Suprapubic skin (tissue), 4 donors: ENCODE measurements around the gene PLXNA4. TPM values are rescaled to one million over a fixed set of nuclear protein-coding genes. Genes with fewer than 3 reads are reported as not detected.

ENCODE experiments used
- DNase-seq, 2 donors: peaks; one replicate each; pipeline ENCODE4 v3.0.0-alpha.2; 2019; ENCODE audit warnings: low spot score in 2 of 2
- H3K27ac ChIP-seq: fragments of 200-600 bp; sonication (generic); one replicate; pipeline ENCODE4 v1.5.1; 2019
- H3K27me3 ChIP-seq: fragments of 200-600 bp; sonication (generic); one replicate; pipeline ENCODE4 v1.5.1; 2019
- H3K36me3 ChIP-seq: fragments of 200-600 bp; sonication (generic); one replicate; pipeline ENCODE4 v1.5.1; 2019
- H3K4me1 ChIP-seq: fragments of 200-600 bp; sonication (generic); one replicate; pipeline ENCODE4 v1.5.1; 2019
- H3K4me3 ChIP-seq: fragments of 200-600 bp; sonication (generic); one replicate; pipeline ENCODE4 v1.5.1; 2019; ENCODE audit warnings: mild to moderate bottlenecking
- H3K9me3 ChIP-seq: fragments of 200-600 bp; sonication (generic); one replicate; pipeline ENCODE4 v1.5.1; 2019
- EP300 ChIP-seq: sonication (generic); formaldehyde crosslinking; IDR thresholded peaks from one replicate; pipeline ENCODE4 v1.6.1; 2017; ENCODE audit warnings: antibody characterized with exemption
- POLR2A ChIP-seq, 2 donors: fragments of 450-650 bp; IDR thresholded peaks; one replicate each; pipeline ENCODE4 v1.6.1; 2017; ENCODE audit warnings: antibody characterized with exemption in 2 of 2, mild to moderate bottlenecking in 2 of 2, moderate library complexity in 2 of 2
- POLR2AphosphoS5 ChIP-seq, 3 donors: sonication (generic); formaldehyde crosslinking; IDR thresholded peaks; one replicate each; pipeline ENCODE4 v1.6.1; 2017; ENCODE audit warnings: antibody characterized with exemption in 3 of 3
- WGBS: methylation state at CpG from one replicate; pipeline ENCODE4 v1.1.5; 2018; 5-methylcytosine and 5-hydroxymethylcytosine counted together
- total RNA-seq, 4 donors: library from RNA; depleted of rRNA; stranded (reverse); fragments of >200 nt; gene quantifications; one replicate each; pipeline ENCODE4 v1.1.0, GENCODE V29; 2016
- TF ChIP-seq, protein P1 (sequence below), 2 donors: fragments of 200-600 bp in 1 of 2; fragments of 450-650 bp in 1 of 2; sonication (generic) in 1 of 2; IDR thresholded peaks; one replicate each; pipeline ENCODE4 v1.5.1; 2016 to 2019; ENCODE audit warnings: antibody characterized with exemption in 2 of 2, mild to moderate bottlenecking in 1 of 2, moderate library complexity in 1 of 2

Gene PLXNA4
- total RNA-seq, 4 donors from 2014 or later, result 5.4 to 10.7 (median 7.1) TPM

DNA sequence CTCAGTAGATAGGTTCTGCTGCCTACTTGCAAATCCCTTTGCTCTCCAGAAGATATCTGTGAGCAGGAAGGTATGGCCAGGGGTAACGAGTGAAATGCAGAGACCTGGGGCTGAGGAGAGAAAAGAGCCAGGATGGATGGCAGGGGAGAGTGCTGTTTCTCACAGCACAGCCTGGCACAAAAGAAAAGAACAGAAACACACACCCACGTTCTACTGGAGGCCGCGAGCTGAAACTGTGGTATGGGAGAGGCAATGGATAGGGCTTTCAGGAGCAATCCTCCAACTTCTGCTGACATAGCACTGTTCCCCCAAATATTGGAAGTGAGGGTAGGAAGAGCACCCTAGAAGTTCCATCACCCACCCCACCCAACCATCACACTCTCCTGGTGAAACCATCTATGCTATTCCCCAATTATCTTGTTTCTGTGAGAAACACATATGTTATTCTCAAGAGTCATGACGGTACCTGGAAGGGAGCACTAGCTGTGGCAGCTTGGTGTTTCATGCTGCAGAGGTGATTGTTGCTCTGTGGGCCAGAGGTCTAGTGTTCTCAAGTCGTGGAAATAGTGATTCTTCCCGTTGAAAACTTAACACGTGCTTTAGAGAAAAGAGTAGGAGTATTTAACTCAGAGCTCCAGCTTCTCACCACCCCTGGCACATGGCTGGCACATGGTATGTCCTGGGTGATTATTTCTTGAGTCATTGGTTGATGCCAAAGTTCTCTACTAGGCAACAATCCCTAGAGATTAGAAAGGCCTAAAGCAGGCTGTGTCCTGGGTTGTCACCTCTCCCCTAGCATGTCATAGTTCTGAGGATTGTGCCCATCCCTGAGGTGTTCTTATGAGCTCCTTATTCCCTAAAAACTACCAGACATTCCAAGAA lies 198.3 kb downstream of the PLXNA4 start:
- no peak overlapping the region for H3K27ac ChIP-seq
- 89% methylated on average over 8 of the region's 8 CpGs for WGBS
- no peaks in the 10 kb centered on the region for H3K9me3 ChIP-seq
- TF ChIP-seq POLR2AphosphoS5 (IDR thresholded peaks at IDR 0.05) (no peak), POLR2A (IDR thresholded peaks at IDR 0.05) (no peak)
- no peaks in the 10 kb centered on the region for H3K36me3 ChIP-seq
- peaks cover 7% of the 10 kb centered on the region for H3K4me1 ChIP-seq
- no peak for DNase-seq
- H3K27me3 ChIP-seq, result no peaks in the 10 kb centered on the region
- H3K4me3 ChIP-seq, result no peak overlapping the region

DNA sequence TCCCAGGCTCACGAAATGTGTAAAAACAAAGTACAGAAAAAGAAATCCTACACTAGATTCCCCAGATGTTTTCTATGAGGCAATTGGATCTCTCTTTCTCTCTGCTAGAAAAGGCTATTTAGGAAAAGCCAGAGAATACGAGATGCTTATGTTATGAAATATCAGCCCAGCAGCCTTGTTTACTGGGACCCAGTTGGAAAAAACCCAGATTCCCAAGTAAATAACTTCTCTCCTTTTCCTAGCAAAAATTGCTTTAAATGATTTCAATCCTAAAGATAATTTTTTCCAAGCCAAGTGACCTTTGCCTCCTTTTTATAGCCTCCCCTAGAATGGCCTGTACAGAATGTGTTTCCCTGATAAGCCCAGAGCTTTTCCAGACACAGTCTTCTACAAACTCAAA lies 199.3 kb downstream of the PLXNA4 start:
- H3K9me3 ChIP-seq, result no peaks in the 10 kb centered on the region
- no peak overlapping the region for H3K27ac ChIP-seq
- DNase-seq, result no peak
- H3K27me3 ChIP-seq, result no peaks in the 10 kb centered on the region
- 56% methylated on average over 2 of the region's 2 CpGs for WGBS
- no peak overlapping the region for H3K4me3 ChIP-seq
- peaks cover 7% of the 10 kb centered on the region for H3K4me1 ChIP-seq
- H3K36me3 ChIP-seq, result no peaks in the 10 kb centered on the region
- TF ChIP-seq EP300, result no peak

DNA sequence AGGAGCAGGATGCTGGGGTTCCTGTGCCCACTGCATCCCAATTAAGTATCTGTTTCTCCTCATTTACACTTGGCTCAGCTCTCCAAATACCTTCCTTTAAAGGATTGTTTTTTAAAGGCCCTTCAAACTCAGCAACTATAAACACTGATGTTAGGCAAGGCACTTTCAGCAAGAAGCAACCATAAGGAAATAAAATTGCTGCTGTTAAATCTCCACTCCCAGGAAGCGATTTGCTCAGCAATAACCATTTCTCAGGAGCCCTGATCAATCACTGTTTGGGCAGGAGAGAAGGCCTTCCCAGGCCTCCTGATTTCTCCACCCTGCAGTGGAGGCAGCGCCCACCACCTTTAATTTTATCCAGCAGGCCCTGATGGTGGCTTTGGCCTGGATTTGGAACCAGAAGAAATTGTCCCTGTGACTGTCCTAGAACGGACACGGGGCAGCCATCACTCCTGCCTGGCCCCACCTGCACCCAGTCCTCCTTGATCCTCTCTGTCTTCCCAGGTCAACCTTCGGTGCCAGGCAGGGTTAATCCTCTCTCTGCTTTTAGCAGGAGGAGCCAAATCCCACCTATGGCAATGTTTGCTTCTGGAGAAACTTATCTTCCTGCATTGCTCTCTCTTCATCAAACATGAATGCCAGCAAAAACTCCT lies 199.8 kb downstream of the PLXNA4 start:
- TF ChIP-seq POLR2A (IDR thresholded peaks at IDR 0.05), result no peak
- TF ChIP-seq, protein P1, sequence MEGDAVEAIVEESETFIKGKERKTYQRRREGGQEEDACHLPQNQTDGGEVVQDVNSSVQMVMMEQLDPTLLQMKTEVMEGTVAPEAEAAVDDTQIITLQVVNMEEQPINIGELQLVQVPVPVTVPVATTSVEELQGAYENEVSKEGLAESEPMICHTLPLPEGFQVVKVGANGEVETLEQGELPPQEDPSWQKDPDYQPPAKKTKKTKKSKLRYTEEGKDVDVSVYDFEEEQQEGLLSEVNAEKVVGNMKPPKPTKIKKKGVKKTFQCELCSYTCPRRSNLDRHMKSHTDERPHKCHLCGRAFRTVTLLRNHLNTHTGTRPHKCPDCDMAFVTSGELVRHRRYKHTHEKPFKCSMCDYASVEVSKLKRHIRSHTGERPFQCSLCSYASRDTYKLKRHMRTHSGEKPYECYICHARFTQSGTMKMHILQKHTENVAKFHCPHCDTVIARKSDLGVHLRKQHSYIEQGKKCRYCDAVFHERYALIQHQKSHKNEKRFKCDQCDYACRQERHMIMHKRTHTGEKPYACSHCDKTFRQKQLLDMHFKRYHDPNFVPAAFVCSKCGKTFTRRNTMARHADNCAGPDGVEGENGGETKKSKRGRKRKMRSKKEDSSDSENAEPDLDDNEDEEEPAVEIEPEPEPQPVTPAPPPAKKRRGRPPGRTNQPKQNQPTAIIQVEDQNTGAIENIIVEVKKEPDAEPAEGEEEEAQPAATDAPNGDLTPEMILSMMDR (IDR thresholded peaks at IDR 0.05), result no peak
- no peak for TF ChIP-seq POLR2AphosphoS5 (IDR thresholded peaks at IDR 0.05)
- no peak for TF ChIP-seq EP300
- Histone ChIP-seq H3K4me1 (peaks cover 7% of the 10 kb centered on the region), H3K9me3 (no peaks in the 10 kb centered on the region), H3K27me3 (no peaks in the 10 kb centered on the region), H3K27ac (no peak overlapping the region), H3K36me3 (no peaks in the 10 kb centered on the region), H3K4me3 (no peak overlapping the region)
- WGBS, result 76% methylated on average over 5 of the region's 5 CpGs
- DNase-seq, result no peak

DNA sequence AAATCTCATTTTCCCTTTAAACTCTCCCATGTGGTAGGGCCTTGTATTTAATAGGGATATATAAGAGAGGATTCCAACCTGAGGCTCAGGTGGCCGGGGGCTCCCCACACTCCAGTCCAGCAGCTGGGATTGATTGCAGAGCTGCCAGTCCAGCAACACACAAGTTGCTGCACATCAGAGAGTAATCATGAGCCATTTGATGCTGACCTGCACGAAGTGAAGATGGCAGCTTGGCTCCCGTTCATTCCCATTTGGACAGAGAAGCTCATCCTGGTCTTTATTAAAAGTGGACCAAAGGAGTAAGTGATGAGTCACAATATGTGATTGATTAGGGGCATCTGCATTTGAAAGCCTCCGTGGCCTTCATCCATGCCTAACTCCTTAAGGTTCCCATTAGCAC lies 202.4 kb downstream of the PLXNA4 start:
- peaks cover 7% of the 10 kb centered on the region for H3K4me1 ChIP-seq
- TF ChIP-seq POLR2A (IDR thresholded peaks at IDR 0.05), result no peak
- no peak for TF ChIP-seq EP300
- TF ChIP-seq, protein P1 (IDR thresholded peaks at IDR 0.05), result no peak
- no peak for TF ChIP-seq POLR2AphosphoS5 (IDR thresholded peaks at IDR 0.05)
- WGBS, result 74% methylated on average over 4 of the region's 4 CpGs
- no peak for DNase-seq
- H3K27me3 ChIP-seq, result no peaks in the 10 kb centered on the region
- H3K27ac ChIP-seq, result no peak overlapping the region
- H3K36me3 ChIP-seq, result no peaks in the 10 kb centered on the region
- H3K9me3 ChIP-seq, result no peaks in the 10 kb centered on the region
- no peak overlapping the region for H3K4me3 ChIP-seq

DNA sequence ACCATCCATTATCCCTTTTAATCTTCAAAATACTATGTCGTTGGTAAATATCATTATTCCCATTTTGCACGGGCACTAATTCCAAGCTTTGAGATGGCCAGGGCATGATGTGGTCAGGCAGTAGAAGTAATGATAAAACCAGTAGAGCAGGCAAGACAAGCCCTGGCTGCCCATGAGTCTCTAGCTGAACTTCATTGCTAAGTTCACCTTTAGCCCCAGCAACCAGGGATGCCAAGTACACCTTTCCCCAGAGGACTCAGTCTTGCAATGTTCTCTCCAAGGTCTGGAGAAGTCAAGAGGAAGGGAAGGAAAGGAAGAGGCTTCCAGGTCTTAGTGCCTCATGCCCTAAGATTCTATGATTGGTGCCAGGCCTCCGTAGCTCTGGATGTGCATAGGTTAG lies 203.2 kb downstream of the PLXNA4 start:
- Histone ChIP-seq H3K27ac (no peak overlapping the region), H3K9me3 (no peaks in the 10 kb centered on the region), H3K4me3 (no peak overlapping the region), H3K27me3 (no peaks in the 10 kb centered on the region), H3K4me1 (peaks cover 7% of the 10 kb centered on the region), H3K36me3 (no peaks in the 10 kb centered on the region)
- TF ChIP-seq POLR2AphosphoS5 (IDR thresholded peaks at IDR 0.05) (no peak), POLR2A (IDR thresholded peaks at IDR 0.05) (no peak), EP300 (no peak)
- TF ChIP-seq, protein P1 (IDR thresholded peaks at IDR 0.05), result no peak
- no peak for DNase-seq
- WGBS, result 81% methylated on average over 3 of the region's 3 CpGs

DNA sequence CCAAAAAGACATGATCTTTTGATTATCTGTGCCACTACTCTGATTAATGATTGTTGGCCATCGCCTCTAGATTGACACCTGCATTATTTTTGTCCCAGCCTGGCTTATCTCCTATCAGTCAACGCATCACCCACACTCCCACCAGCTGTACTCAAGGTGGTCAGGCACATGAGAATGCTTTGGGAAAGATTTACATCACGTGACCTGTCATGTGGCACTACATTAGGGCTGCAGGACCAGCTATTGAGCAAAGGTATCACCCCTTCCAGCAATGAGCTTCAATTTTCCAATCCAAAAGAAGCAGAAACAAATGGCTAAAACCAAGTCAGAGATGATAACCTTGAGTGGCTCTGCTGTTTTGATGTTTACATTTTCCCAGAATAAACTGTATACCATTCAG lies 204.3 kb downstream of the PLXNA4 start:
- H3K9me3 ChIP-seq, result no peaks in the 10 kb centered on the region
- H3K27me3 ChIP-seq, result peaks cover 8% of the 10 kb centered on the region
- H3K27ac ChIP-seq, result no peak overlapping the region
- peaks cover 7% of the 10 kb centered on the region for H3K4me1 ChIP-seq
- DNase-seq, result no peak
- 84% methylated on average over 3 of the region's 3 CpGs for WGBS
- H3K4me3 ChIP-seq, result no peak overlapping the region
- no peaks in the 10 kb centered on the region for H3K36me3 ChIP-seq
- TF ChIP-seq POLR2A (IDR thresholded peaks at IDR 0.05), result no peak
- TF ChIP-seq, protein P1 (IDR thresholded peaks at IDR 0.05), result no peak
- no peak for TF ChIP-seq POLR2AphosphoS5 (IDR thresholded peaks at IDR 0.05)
- TF ChIP-seq EP300, result no peak
